HG03439 (cell line): ENCODE results near the gene PLPP7.
"Not testable (repeated sequence)": the region's sequence is repeated elsewhere in the genome, so short reads cannot be mapped to it uniquely, and the experiment has no call there.

Source experiments
- ATAC-seq: cut with Tn5 transposase; IDR thresholded peaks from one replicate; pipeline ENCODE4 v1.9.1; 2021; ENCODE audit warnings: mild to moderate bottlenecking, moderate library complexity; ENCODE audit not compliant: unreplicated experiment

Gene PLPP7

GRCh38 chr9:131266266-131267229 lies 23.0 kb upstream of the PLPP7 start:
- no peak for ATAC-seq

- ATAC-seq, result no peak
Observed at GRCh38 chr9:131270171-131271015, 19.1 kb upstream of the PLPP7 start.

- not testable (repeated sequence) for ATAC-seq
Observed at GRCh38 chr9:131271016-131271273, 18.6 kb upstream of the PLPP7 start.

GRCh38 chr9:131271506-131271931 lies 18.0 kb upstream of the PLPP7 start:
- ATAC-seq, result no peak

- no peak for ATAC-seq
Observed at GRCh38 chr9:131272212-131272611, 17.3 kb upstream of the PLPP7 start.

- ATAC-seq, result no peak
Observed at GRCh38 chr9:131273146-131273855, 16.2 kb upstream of the PLPP7 start.

- no peak for ATAC-seq
Observed at GRCh38 chr9:131273856-131274673, 15.5 kb upstream of the PLPP7 start.

- no peak for ATAC-seq
Observed at GRCh38 chr9:131274674-131275331, 14.7 kb upstream of the PLPP7 start.

- ATAC-seq, result no peak
Observed at GRCh38 chr9:131275332-131276093, 14.0 kb upstream of the PLPP7 start.

GRCh38 chr9:131276094-131276888 lies 13.2 kb upstream of the PLPP7 start, which contains the start of gene FAM78A:
Gene FAM78A, minus strand, starts transcription at chr9:131276510. Its CDS starts 331 bp downstream, at chr9:131276179.
- ATAC-seq, result no peak

- ATAC-seq, result no peak
Observed at GRCh38 chr9:131276891-131277286, 12.6 kb upstream of the PLPP7 start.

GRCh38 chr9:131277287-131277909 lies 12.1 kb upstream of the PLPP7 start:
- ATAC-seq, result no peak

- no peak for ATAC-seq
Observed at GRCh38 chr9:131277910-131278701, 11.4 kb upstream of the PLPP7 start.

- ATAC-seq, result no peak
Observed at GRCh38 chr9:131278702-131279111, 10.8 kb upstream of the PLPP7 start.

- no peak for ATAC-seq
Observed at GRCh38 chr9:131279196-131279862, 10.2 kb upstream of the PLPP7 start.

GRCh38 chr9:131279863-131280570 lies 9.5 kb upstream of the PLPP7 start:
- ATAC-seq, result no peak
